GM12872 (cell line): ENCODE data around the gene THSD7A.

ENCODE experiments used
- TF ChIP-seq, protein P1 (sequence below): IDR thresholded peaks from 3 replicates; pipeline ENCODE4 v1.5.1; 2011; ENCODE audit warnings: low read depth, mild to moderate bottlenecking, low read length, moderate library complexity; ENCODE audit not compliant: insufficient read depth

Gene THSD7A

GRCh38 chr7:11413901-11414300, 418.1 kb downstream of the THSD7A start:
- TF ChIP-seq, protein P1, sequence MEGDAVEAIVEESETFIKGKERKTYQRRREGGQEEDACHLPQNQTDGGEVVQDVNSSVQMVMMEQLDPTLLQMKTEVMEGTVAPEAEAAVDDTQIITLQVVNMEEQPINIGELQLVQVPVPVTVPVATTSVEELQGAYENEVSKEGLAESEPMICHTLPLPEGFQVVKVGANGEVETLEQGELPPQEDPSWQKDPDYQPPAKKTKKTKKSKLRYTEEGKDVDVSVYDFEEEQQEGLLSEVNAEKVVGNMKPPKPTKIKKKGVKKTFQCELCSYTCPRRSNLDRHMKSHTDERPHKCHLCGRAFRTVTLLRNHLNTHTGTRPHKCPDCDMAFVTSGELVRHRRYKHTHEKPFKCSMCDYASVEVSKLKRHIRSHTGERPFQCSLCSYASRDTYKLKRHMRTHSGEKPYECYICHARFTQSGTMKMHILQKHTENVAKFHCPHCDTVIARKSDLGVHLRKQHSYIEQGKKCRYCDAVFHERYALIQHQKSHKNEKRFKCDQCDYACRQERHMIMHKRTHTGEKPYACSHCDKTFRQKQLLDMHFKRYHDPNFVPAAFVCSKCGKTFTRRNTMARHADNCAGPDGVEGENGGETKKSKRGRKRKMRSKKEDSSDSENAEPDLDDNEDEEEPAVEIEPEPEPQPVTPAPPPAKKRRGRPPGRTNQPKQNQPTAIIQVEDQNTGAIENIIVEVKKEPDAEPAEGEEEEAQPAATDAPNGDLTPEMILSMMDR = no peak

DNA sequence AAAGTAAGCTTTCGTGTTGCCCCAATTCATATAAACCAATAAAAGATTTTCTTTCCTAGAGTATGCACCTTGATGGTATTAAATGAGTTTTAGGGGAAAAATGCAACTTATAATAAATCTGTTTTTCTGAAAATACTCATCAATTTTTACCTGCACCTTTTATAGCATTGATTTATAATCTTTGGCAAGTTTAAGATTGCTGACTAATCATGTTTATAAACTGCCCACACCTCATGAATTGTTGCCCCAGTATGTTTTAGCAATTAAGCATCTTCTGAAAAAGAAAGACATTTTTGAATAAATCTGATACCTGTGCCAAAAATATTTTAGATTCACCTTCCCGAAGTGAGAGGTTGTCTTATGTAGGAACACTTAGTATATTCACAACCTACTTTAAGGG, 420.0 kb downstream of the THSD7A start:
- TF ChIP-seq, protein P1 = no peak

DNA sequence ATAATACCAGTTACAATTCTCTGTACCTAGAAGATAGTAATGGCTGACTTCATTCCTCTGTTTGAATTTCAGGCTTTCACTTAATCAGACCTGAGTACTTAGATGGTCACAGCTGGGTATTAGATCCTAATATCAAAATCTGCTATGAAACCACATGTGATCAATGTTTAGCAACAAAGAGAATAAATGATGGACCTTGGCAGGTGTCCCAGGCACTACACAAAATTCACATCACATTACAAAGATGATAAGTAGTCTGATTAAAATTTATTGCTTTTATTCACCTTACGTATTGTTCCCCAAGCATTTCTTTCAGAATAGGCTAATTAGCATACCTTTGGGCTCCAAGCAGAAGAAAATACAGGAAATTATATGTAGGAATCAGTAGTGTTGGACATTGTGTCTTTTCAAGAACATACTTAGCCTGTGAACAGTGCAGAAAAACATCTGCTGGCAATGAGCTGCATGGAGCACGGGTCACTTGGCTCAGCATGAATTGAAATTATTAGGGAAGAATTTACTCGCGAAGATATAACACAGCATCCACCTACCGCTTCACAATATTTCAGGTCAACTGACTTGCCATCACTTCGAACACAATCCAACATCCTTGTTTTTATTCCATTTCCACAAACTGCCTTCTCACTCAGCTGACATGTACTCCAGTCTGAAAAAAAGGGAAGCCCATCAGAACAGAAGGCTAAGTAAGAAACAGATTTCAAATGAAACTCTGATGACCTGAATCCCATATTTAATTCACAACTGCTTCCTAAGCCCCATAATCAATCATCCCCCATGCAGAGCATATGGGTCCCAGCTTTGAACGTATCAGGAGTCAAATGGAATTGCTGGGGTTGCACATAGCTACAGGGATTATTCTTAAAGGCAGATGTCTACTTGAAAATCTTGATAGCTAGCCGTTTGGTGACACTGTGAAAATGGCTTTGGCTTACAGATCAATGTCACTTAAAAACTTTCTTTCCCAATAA, 421.0 kb downstream of the THSD7A start:
- TF ChIP-seq, protein P1 = no peak

DNA sequence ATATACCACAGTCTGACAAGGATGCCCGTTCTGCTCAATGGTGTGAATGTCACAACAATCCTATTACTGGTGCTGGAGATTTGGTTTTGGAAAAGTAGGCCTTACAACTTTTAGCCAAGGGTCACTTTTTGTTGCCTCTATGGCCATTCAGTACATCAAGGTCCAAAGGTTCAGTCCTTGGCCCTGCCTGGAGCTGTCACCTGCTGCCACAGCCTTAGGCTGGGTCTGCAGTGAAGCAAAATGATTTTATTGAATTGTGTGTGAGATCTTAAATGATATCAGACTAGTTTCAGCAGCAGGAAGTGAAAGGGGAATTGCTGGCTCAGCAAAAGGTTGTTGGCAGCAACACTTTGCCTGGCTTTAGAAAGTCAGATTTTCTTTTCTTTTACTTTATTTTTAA, 427.6 kb downstream of the THSD7A start:
- TF ChIP-seq, protein P1 = no peak

DNA sequence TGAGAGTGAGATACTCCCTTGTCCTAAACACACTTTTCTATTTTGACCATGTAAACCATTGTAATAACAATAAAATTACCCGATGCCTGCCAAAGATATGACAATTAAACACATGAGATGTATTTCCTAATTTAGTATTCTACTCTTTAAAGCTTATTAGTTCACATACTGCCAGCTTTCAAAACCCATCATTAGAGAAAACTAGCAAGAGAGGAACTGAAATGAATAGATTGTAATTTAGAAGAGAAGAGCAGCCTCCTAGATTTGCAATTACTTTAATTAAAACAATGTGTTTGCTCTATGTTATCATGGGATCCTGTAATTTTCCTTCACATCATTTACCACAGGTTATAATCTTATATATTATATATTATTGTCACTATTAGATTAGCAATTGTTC, 428.2 kb downstream of the THSD7A start:
- TF ChIP-seq, protein P1 = no peak

DNA sequence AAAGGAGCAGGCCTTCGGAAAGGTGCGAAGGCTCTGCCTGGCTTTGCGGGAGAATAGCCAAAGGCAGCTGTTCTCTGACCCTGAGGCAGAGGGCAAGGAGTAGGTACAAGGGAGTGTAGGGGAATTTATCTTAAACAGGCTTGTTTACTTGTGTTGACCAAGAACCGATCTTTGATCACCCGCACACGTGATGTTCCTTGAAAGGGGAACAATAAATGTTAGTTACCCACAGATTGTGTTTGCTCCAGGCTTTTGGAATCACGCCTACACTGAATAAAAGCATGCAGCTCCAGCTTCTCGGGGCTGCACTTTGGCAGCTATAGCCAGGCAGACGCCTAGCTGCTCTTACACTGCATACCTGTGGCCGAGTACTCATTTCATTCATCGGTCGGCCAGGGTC, 437.6 kb downstream of the THSD7A start:
- TF ChIP-seq, protein P1 = no peak

DNA sequence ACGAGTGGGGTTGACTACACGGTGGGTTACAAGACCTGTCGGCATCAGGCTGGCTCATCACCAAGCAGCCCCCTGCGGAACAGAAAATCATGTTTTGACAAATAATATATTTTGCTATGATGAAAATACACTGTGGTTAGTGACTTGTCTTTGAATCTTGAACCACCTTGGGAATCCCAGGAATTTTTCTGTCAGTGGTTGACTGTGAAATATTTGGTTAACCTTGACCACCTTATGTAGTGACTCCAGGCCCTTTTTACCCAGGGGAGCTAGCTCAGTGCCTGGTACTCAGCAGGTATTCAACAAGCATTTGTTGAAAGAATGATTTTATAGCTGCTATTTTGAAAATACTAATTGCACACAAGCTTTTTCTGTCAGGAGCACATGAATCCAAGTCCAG, 452.4 kb downstream of the THSD7A start:
- TF ChIP-seq, protein P1 = no peak
